ENCODE results near the gene RMDN2.

The RMDN2 gene

DNA sequence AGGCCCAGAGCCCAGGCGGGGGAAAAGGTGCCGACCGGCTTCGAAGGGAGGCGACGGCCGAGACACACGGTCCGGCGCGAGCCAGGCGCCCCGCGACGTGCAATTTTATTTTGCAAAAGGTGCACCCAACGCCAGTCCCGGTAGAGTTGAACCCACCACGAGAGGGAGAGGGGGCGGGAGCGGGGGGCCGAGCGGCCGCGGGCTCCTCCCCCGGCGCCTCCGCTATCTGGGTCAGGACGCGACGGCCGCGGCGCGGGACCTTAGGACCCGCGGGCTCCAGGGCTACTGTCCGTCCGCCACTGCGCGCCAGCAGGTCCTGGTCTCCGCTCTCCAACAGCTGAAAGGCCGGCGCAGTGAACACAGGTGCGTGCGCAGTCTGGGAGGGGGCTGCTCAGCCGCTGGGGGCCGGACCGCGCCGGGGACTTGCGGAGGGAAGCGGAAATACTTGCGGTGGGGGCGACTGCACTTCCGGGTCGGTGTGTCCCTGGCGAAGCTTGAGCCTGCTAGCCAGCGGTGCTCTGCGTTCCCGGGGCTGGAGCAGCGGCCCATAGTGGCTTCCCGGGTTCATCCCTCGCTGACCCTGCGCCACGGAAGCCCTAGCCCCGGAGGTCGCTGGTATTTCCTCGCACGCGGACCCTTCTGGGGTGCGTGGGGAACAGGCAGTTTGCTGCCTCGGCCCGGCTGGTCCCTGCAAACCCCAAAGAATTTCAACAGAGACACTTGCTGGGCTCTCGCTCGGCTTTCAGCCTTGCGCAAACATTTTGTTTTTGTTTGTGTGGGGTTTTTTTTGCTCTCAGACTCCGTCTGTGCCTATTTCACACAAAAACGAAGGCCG, at the start of gene RMDN2:
RMDN2 (plus strand) TSS at position 225 of the 835 bp plus-strand sequence. CDS start 3,991 bp downstream, outside the sequence.
- DNase-seq (ENCODE audit: low read depth), result peak; percentile 71

GRCh38 chr2:37875403-37875906, 49.6 kb upstream of the RMDN2 start:
- DNase-seq (ENCODE audit: low read depth), result no peak

DNA sequence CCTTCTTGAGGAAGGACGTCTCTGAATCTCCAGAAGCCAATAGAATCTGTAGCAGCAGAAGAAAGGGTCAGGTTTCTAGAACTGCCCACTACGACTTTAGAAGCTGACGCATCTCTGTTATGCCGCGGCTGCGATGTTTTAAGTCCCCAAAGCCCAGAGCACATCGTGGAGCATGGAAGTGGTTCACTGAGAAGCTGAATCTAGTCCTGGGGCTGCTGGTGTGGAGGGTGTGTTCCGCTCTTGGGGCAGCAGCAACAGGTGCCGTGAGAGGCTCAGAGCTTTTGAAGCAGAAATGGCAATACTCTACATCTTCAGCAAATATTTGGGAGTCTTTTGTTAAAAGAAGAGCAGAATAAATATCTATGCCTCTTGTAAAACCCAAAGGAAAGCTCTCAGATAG, 48.9 kb upstream of the RMDN2 start:
- no peak for DNase-seq (ENCODE audit: low read depth)

GRCh38 chr2:37877457-37878315, 47.4 kb upstream of the RMDN2 start:
- no peak for DNase-seq (ENCODE audit: low read depth)

DNA sequence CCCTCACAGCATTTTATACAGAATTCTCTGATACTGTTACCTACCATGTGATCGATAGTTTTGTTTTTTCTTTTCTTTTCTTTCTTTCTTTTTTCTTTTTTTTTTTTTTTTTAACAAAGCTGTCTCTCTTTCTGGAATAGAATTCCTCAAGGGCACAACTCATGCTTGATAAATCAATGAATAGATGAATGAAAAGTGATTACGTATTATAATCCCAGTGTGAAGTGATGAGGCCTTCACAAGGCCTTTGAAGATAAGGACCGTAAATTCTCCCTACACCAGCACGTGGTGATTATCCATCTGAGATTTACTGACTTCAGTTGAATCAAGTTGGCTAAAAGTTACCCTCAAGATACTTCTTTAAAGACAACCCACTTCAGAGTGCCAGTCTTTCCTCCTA, 46.6 kb upstream of the RMDN2 start:
- DNase-seq (ENCODE audit: low read depth), result no peak

DNA sequence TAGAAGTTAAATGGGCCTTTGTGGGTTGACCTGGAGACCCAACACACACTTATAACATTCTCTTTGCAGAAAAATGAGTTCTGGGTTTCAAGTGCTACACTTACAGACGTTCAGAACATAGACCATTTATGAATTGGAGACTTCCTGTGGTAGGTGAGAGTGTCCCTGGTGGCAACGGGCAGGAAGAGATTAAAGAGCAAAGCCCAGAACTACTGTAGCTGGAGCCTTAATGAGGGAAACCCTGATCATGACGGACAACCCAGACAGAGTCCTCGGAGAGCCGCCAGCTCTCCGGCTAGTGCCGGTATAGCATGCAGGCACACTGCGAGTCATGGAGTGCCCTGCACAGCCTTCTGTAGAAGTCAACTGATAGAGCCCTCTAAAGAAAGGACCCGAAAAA, 44.5 kb upstream of the RMDN2 start:
- no peak for DNase-seq (ENCODE audit: low read depth)

DNA sequence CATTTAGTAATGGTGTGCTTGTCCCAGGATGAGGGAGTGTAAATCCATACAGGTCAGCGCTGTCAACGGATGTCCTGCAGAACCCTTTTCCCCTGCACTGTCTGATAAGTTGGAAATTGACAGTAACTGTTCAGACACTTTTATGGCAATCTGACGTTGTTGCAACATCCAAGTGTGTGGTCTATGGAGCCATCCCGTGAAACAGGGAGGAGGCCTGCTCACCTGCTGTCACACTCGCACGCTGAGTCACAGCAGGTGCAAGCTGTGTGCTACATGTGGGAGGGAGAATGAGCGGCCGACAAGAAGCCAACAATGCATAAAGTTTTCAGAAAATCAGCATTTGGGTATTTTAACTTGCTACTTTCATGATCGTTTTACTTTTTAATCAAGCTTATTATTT, 43.7 kb upstream of the RMDN2 start:
- no peak for DNase-seq (ENCODE audit: low read depth)

DNA sequence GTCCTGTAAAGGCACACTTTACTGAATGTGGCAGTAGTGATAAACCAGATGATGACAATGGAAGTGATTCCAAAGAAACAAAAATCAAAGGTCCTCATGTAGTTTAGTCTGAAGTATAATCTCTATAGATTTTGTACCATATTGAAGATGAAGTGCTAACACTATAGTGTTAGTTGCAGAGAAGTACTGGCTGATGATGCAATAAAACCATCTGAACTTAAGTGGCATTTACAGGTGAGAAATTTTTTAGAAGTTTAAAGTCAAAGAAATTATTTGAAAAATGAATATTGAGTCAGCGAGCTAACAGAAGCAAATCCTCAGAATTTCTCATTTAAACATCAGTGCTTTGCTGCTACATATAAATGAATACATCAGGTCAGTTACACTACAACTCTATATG, 43.1 kb upstream of the RMDN2 start:
- DNase-seq (ENCODE audit: low read depth), result no peak

DNA sequence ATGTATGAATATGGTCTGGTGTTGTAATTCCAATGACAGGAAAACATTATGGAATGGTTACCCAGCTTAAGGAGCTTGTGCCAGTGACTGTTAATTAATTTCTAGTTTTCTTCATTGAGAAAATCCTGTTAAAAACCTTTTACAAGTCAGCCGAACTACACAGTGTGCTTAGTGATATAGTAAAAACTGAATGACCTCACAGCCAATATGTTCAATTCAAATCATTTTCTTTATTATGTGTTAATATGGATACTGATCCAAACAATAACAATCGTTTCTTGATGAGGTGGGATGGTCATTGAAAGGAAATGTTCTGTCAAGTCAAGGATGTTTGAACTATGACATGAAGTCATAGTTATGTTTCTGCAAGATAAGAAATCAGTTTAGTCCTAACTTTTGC, 41.6 kb upstream of the RMDN2 start:
- no peak for DNase-seq (ENCODE audit: low read depth)

DNA sequence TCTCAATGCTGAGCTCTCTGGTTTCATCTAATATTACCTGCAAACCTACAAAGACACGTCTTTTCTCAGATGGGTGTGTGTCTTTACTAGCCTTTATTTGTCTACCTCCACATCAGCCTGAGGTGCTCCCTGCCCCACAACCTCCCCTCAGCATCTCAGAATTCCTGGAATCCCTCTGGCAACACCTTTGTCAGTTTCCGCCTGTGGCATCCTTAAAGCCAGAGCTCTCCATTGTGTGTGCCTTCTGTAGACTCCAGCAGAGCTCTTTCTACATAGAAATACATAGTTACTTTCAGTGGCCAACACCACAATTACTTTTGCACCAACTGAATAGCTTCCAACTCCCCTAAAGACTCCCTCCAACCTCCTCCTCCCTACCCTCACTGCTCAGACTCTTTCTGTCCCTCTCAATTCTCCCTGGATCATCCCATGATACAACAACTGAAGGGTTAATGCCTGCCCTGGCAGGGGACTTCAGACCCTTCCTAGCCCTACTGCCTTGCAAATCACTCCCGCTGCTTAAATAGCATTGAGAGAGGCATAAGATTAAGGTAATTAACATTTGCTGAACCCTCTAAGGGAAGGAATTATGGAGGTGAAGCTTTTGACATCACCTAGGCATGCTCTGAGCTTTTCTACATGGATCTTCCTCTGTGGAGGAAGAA, 39.6 kb upstream of the RMDN2 start:
- no peak for DNase-seq (ENCODE audit: low read depth)

- DNase-seq (ENCODE audit: low read depth), result no peak
Observed at GRCh38 chr2:37886745-37887144, 38.3 kb upstream of the RMDN2 start.

DNA sequence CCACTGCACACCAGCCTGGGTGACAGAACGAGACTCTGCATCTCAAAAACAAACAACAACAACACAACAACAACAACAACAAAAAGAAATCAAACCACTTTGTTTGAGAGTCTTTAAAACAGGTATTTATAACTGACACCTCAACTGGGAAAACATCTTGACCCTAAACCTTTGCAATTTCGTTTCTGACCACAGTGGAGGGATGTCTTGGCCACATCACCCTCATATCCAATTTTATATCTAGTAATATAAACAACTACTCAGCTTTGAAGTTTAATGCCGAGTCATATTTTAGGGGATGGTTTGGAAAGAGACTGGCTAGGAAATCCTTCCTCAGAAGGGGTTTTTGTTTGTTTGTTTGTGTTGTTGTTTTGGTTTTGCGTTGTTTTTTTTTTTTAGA, 37.8 kb upstream of the RMDN2 start:
- no peak for DNase-seq (ENCODE audit: low read depth)

DNA sequence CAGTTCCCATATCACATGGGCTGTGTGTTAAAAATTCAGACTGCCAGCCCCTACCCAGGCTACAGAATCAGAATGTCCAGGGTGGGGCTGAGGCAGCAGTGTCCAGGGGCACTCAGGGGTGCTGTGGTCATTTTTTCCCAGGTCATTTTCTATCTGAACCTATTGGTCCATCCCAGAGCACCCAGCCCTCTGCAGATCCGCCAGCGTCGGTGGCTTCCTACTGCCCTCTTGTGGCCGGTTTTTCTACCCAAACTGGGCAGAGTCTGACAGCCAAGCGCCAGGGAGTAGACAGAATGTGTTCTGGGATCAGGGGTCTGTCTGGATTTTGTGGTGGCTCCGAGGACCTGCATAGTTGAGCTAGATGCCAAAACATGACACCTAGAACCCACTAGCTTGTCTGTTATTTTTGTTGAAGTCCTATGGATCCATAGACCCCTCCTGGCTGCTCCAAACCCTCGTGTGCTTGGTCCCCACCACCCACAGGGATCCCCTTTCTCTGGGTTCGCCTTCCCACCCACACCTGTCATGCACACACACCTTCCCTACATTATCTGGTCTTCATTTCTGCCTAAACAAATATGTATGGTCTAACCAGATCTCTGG, 34.1 kb upstream of the RMDN2 start:
- peak; percentile 27 for DNase-seq (ENCODE audit: low read depth)

DNA sequence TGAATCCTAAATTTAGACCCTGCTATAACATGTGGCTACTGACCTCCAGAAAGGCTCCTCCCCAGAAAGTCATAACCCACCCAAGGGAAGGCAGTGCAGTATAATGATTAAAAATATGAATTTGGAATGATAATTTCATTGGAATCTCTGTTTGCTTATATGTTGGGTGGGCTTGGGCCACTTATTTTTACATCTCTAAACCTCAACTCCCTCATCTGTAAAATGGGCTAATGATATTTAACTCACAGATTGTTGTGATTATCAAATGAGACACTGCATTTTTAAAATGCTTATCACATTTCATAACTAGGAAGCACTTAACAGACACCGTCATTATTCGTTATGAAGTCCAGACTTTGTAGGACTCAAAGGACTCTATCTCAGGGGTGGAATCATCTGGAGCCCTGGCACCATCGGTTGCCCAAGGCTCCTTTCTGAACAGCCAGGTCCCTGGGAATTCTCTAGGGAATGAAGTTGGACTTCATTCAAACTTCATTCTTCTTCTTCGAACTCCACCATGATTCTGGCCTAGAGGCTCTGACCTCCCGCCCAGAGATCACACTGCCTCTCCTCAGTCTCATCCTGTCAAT, 33.1 kb upstream of the RMDN2 start:
- DNase-seq (ENCODE audit: low read depth), result no peak

GRCh38 chr2:37892436-37893114, 32.5 kb upstream of the RMDN2 start:
- DNase-seq (ENCODE audit: low read depth), result no peak

GRCh38 chr2:37893327-37893726, 31.8 kb upstream of the RMDN2 start:
- DNase-seq (ENCODE audit: low read depth), result no peak

- DNase-seq (ENCODE audit: low read depth), result no peak
Observed at GRCh38 chr2:37894047-37894446, 31.0 kb upstream of the RMDN2 start.

- no peak for DNase-seq (ENCODE audit: low read depth)
Observed at GRCh38 chr2:37894601-37895000, 30.5 kb upstream of the RMDN2 start.

- no peak for DNase-seq (ENCODE audit: low read depth)
Observed at GRCh38 chr2:37895140-37895539, 29.9 kb upstream of the RMDN2 start.

DNA sequence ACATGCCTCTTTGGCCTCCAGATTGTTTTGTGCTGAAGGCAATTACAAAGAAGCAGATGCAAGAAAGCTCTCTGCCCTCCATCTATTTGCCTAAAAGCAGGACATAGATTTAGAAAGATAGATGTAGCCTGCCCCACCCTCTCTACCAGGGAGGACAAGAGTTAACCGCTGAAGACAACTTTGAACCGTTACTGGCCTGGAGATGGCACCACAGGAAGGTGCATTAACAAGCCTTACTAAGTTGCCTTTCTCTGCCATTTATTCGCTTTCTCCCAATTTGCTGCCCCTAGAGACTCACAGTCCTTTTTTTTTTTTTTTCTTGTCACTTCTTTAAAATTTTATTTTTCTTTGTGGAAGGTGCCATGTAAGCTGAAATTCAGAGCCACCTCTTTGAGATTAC, 28.8 kb upstream of the RMDN2 start:
- DNase-seq (ENCODE audit: low read depth), result no peak

DNA sequence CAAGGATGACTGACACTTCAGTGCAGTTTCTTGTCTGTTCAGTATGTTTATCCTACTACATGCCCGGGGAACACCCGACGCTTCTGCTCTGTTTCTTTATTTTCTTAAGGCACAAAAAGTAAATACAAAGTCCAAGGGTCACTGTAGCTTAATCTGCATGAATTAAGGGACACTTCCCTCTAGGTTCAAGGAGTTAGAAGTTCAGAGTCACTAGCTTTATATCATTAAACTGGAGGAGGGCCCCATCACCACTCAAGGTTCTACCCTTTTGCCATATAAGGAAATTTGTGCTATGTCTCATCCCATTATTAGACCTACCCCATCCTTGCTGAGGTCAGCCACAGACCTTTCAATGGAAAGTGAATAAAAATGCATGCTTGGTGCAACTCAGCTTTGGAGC, 27.6 kb upstream of the RMDN2 start:
- no peak for DNase-seq (ENCODE audit: low read depth)

Data from stimulated activated CD8-positive, alpha-beta memory T cell treated with anti-CD3 and anti-CD28 coated beads, Interleukin-12 subunit alpha, Interleukin-12 subunit beta, amount 100 ng/mL, for 4 hours (primary cell).